Parathyroid adenoma (tissue), 2 donors: ENCODE data around the gene SH3D19.

Experiments used
- H2AFZ ChIP-seq: fragments of 300-600 bp; sonication (generic); one replicate; pipeline ENCODE4 v1.7.0; 2017; ENCODE audit warnings: antibody characterized with exemption, mild to moderate bottlenecking
- H3K27ac ChIP-seq: fragments of 300-600 bp; sonication (generic); one replicate; pipeline ENCODE4 v1.7.0; 2017
- H3K27me3 ChIP-seq: fragments of 300-600 bp; sonication (generic); one replicate; pipeline ENCODE4 v1.7.0; 2017; ENCODE audit warnings: low read length; ENCODE audit not compliant: control insufficient read depth, insufficient read depth
- H3K36me3 ChIP-seq: fragments of 300-600 bp; sonication (generic); one replicate; pipeline ENCODE4 v1.7.0; 2017; ENCODE audit warnings: low read length; ENCODE audit not compliant: control insufficient read depth, insufficient read depth
- H3K4me1 ChIP-seq: fragments of 300-600 bp; sonication (generic); one replicate; pipeline ENCODE4 v1.7.0; 2017; ENCODE audit warnings: control low read depth
- H3K4me2 ChIP-seq: fragments of 300-600 bp; sonication (generic); one replicate; pipeline ENCODE4 v1.7.0; 2017; ENCODE audit warnings: low read length
- H3K4me3 ChIP-seq: fragments of 300-600 bp; sonication (generic); one replicate; pipeline ENCODE4 v1.7.0; 2017; ENCODE audit warnings: low read depth, low read length
- H3K79me2 ChIP-seq: fragments of 300-600 bp; sonication (generic); one replicate; pipeline ENCODE4 v1.7.0; 2017; ENCODE audit warnings: control low read depth
- H3K9ac ChIP-seq: fragments of 300-600 bp; sonication (generic); one replicate; pipeline ENCODE4 v1.7.0; 2017; ENCODE audit warnings: mild to moderate bottlenecking
- H3K9me3 ChIP-seq: fragments of 300-600 bp; sonication (generic); one replicate; pipeline ENCODE4 v1.7.0; 2017; ENCODE audit warnings: low read length; ENCODE audit not compliant: control insufficient read depth
- TF ChIP-seq, protein P1 (sequence below): fragments of 300-600 bp; sonication (generic); IDR thresholded peaks from one replicate; pipeline ENCODE4 v1.7.0; 2017; ENCODE audit warnings: antibody characterized with exemption, mild to moderate bottlenecking
- donor health status: primary hyperparathyroidism.

Gene SH3D19

DNA sequence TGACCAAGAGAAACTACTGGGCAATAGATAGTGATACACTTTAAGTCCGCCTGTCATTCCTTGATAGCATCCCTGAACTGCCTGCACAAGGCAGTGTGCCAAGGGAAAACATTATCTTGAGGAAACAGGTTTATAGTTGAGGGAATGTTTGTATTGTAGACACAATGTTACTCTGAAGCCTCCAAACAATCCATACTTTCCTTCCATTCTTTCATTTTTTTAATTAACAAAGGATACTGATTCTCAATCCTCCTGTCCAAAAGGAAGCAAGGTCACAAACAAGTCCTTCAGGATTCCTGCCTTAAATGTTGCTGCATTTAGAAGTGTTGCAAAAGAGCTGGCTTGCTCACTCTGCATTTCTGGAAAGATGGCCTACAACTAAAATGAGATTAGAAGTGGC lies 110.1 kb downstream of the SH3D19 start:
- H3K4me2 ChIP-seq, result no peak overlapping the region
- H3K9ac ChIP-seq, result no peak overlapping the region
- no peaks in the 10 kb centered on the region for H3K9me3 ChIP-seq
- H2AFZ ChIP-seq, result no peak overlapping the region
- TF ChIP-seq, protein P1, sequence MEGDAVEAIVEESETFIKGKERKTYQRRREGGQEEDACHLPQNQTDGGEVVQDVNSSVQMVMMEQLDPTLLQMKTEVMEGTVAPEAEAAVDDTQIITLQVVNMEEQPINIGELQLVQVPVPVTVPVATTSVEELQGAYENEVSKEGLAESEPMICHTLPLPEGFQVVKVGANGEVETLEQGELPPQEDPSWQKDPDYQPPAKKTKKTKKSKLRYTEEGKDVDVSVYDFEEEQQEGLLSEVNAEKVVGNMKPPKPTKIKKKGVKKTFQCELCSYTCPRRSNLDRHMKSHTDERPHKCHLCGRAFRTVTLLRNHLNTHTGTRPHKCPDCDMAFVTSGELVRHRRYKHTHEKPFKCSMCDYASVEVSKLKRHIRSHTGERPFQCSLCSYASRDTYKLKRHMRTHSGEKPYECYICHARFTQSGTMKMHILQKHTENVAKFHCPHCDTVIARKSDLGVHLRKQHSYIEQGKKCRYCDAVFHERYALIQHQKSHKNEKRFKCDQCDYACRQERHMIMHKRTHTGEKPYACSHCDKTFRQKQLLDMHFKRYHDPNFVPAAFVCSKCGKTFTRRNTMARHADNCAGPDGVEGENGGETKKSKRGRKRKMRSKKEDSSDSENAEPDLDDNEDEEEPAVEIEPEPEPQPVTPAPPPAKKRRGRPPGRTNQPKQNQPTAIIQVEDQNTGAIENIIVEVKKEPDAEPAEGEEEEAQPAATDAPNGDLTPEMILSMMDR, result no peak
- H3K27ac ChIP-seq, result no peak overlapping the region
- H3K27me3 ChIP-seq, result no peaks in the 10 kb centered on the region
- no peaks in the 10 kb centered on the region for H3K79me2 ChIP-seq
- H3K4me1 ChIP-seq, result no peaks in the 10 kb centered on the region
- H3K4me3 ChIP-seq, result no peak overlapping the region
- no peaks in the 10 kb centered on the region for H3K36me3 ChIP-seq

GRCh38 chr4:151207868-151208267 lies 117.5 kb downstream of the SH3D19 start:
- Histone ChIP-seq H2AFZ (no peak overlapping the region), H3K4me3 (no peak overlapping the region), H3K27me3 (no peaks in the 10 kb centered on the region), H3K4me2 (no peak overlapping the region), H3K27ac (no peak overlapping the region), H3K9ac (no peak overlapping the region), H3K79me2 (no peaks in the 10 kb centered on the region), H3K4me1 (no peaks in the 10 kb centered on the region), H3K36me3 (no peaks in the 10 kb centered on the region), H3K9me3 (no peaks in the 10 kb centered on the region)
- TF ChIP-seq, protein P1, result no peak

DNA sequence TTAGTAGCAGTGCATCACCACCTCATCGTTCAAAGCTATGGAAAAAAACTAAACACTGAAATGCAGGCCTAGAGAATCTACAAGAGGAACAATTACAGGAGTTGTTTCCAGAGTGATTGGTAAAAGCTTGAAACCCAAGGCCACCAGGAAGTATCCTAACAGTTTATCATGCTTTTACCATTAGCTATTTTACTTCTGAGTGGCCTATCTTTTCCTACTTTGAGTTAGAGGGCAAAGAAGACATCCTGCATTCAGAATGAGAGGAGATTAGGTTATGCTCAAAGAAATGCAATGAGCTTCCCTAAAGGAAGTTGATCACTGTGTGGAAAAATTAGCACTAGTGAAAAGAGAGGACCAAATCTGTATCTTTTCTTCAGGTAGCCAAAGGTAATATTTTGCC lies 118.2 kb downstream of the SH3D19 start:
- no peak overlapping the region for H3K27ac ChIP-seq
- H3K36me3 ChIP-seq, result no peaks in the 10 kb centered on the region
- H3K27me3 ChIP-seq, result no peaks in the 10 kb centered on the region
- no peak overlapping the region for H3K9ac ChIP-seq
- H3K4me1 ChIP-seq, result no peaks in the 10 kb centered on the region
- H3K79me2 ChIP-seq, result no peaks in the 10 kb centered on the region
- H3K9me3 ChIP-seq, result no peaks in the 10 kb centered on the region
- no peak overlapping the region for H3K4me3 ChIP-seq
- H3K4me2 ChIP-seq, result no peak overlapping the region
- TF ChIP-seq, protein P1, result no peak
- H2AFZ ChIP-seq, result no peak overlapping the region

DNA sequence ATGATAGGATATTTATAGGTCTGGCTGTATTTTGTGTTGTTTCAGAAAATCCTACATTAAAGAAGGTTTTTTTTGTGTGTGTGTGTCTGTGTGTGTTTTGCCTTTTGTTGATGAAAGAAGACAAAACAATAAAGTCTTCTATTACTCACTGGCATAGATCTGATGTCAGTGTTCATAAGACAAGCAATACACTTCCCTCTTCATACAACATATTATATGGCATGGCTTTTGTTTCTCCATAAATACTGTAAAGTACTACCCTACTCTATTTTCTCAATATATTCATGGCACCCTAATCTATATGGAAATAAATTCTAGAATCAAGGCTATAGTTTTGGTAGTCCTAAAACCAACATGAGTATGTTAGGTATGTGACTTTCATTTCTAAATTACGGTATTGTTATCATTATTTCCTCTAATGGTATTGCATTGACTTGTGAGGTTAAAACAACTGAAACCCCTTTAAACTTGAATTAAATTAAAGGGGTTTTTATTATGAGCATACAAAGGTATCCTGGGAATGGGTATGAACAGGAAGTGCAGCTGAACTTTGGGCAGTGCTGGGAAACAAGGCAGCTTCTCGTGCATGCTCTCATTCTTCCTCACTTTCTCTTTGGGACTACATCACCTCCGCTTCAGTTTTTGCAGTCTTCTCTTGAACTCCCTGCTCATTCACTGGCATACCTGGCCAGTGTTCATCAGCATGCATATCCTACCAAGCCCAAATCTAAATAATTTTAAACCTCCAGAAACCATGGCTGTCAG lies 119.0 kb downstream of the SH3D19 start:
- no peaks in the 10 kb centered on the region for H3K79me2 ChIP-seq
- no peak overlapping the region for H3K4me2 ChIP-seq
- H3K4me1 ChIP-seq, result no peaks in the 10 kb centered on the region
- H3K36me3 ChIP-seq, result no peaks in the 10 kb centered on the region
- H3K9ac ChIP-seq, result no peak overlapping the region
- H3K27me3 ChIP-seq, result no peaks in the 10 kb centered on the region
- H3K27ac ChIP-seq, result peak overlapping the region; percentile 15
- no peak overlapping the region for H3K4me3 ChIP-seq
- no peak overlapping the region for H2AFZ ChIP-seq
- TF ChIP-seq, protein P1, result no peak
- no peaks in the 10 kb centered on the region for H3K9me3 ChIP-seq

DNA sequence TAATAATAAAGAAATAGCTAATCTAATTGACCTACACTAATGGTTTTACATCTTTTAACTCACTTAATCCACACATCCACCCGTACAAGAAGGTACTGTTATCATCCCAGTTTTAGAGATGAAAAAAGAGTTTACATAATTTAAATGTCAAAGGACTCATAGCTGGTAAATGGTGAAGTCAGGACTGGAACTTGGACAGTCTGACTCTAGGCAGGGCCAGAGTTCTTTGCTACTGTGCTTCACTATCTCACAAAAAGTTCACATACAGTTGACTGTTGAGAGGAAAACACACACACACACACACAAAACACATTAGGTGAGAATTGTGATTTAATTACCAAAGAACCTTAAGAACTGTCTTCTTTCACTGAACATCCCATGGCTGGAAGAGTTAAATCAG lies 119.7 kb downstream of the SH3D19 start:
- H2AFZ ChIP-seq, result no peak overlapping the region
- no peak overlapping the region for H3K4me2 ChIP-seq
- peak overlapping the region; percentile 9 for H3K27ac ChIP-seq
- no peaks in the 10 kb centered on the region for H3K9me3 ChIP-seq
- H3K79me2 ChIP-seq, result no peaks in the 10 kb centered on the region
- H3K9ac ChIP-seq, result no peak overlapping the region
- TF ChIP-seq, protein P1, result no peak
- no peaks in the 10 kb centered on the region for H3K27me3 ChIP-seq
- H3K36me3 ChIP-seq, result no peaks in the 10 kb centered on the region
- H3K4me1 ChIP-seq, result no peaks in the 10 kb centered on the region
- H3K4me3 ChIP-seq, result no peak overlapping the region
